Metanephros (tissue), 2 donors: ENCODE measurements around the gene DEFB119. TPM values are rescaled to one million over a fixed set of nuclear protein-coding genes. Genes with fewer than 3 reads are reported as not detected.

Experiments used
- small RNA-seq: library from RNA; depleted of rRNA; stranded (forward); fragments of <200 nt; gene quantifications from one replicate; pipeline ENCODE3, GENCODE V24; 2014; ENCODE audit warnings: low replicate concordance
- total RNA-seq: library from RNA; depleted of rRNA; stranded (reverse); fragments of >200 nt; gene quantifications from one replicate; pipeline ENCODE4 v1.2.3, GENCODE V29; 2014

Gene DEFB119, protein sequence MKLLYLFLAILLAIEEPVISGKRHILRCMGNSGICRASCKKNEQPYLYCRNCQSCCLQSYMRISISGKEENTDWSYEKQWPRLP
- not detected for total RNA-seq

DNA sequence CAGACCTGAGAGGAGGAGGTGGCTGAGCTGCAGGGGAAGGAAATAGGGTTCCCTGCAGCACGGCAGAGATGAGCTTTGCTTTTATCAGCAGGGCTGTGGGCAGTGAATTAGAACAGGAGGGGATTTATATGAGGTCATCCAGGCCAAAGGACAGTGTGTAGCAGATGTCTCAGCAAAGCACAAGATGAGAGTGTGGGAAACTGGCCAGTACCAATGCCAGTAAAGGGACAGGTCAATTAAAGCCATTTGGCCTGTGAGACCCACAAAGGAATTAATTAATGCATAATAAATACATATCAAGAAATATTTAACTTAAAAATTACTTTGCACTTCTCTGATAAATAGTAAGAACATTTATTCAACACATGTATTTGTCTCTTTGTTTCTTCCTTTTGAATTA lies at the start of gene DEFB119:
Gene DEFB119 (minus strand): TSS at position 101 of the 400 bp plus-strand sequence. CDS start 107 bp downstream, outside the sequence.

DNA sequence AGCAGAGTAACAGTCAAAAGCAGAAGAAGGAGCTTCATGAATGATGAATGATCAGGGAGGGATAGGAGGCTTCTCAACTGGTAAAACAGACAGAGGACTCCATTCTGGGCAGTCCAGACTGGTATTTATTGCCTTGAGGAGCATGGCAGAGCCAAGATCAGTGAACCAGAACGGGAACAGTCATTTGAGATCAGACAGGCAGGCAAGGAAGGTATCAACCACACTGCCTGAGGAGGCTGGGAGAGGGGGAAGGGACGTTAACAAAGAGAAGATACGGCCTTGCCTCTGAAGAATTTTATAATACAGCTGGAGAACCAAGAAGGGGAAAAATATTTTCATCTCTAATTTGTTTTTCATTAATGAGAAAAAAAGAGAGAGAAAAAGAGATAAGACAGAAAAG lies 15.7 kb upstream of the DEFB119 start, which contains the start of gene DEFB121:
Gene DEFB121 (minus strand): TSS at position 101 of the 400 bp plus-strand sequence. CDS start 63 bp downstream, at position 38.

DNA sequence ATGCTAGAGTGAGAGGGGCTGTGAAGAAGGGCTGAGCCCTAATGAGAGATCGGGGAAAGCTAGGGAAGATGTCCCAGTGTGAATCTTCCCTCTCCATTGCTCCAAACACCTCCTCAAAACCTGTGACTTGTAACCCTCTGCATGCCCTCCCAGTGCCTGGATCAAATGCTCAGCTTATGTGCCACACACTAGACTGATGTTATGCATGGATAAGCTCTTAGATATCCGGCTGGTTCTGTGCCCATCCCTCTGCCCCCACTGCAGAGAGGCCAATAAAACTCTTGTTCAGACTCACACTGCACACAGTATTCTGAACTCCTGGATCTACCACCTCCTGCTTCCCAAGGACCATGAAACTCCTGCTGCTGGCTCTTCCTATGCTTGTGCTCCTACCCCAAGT lies 22.1 kb downstream of the DEFB119 start, which contains the start of gene DEFB118:
Gene DEFB118 (plus strand): TSS at position 301 of the 400 bp plus-strand sequence. CDS start 50 bp downstream, at position 351.

Small RNAs within 50 kb of the gene (small RNA-seq; reads per million reads assigned to genes)
- gene DEFB117 (not detected), gene RF00561 (not detected), gene RNA5SP480 (not detected)

Other genes starting within 250 kb of the DEFB119 start
- gene DEFB115, start 132.9 kb downstream of the DEFB119 start, total RNA-seq, result not detected
- not detected for gene DEFB116, start 82.0 kb downstream of the DEFB119 start, total RNA-seq
- gene DEFB118, start 22.0 kb downstream of the DEFB119 start, total RNA-seq, result not detected
- not detected for gene DEFB121, start 15.6 kb upstream of the DEFB119 start, total RNA-seq
- not detected for gene DEFB123, start 50.0 kb upstream of the DEFB119 start, total RNA-seq
- not detected for gene DEFB124, start 84.5 kb upstream of the DEFB119 start, total RNA-seq
- gene REM1, start 84.7 kb upstream of the DEFB119 start, total RNA-seq, result 2.8 TPM
- 79.2 TPM for gene HM13, start 123.9 kb upstream of the DEFB119 start, total RNA-seq
- 748 TPM for gene ID1, start 214.7 kb upstream of the DEFB119 start, total RNA-seq
- 4.5 TPM for gene COX4I2, start 247.3 kb upstream of the DEFB119 start, total RNA-seq